ENCODE results near the gene ADISSP. TPM values are rescaled to one million over a fixed set of nuclear protein-coding genes. Genes with fewer than 3 reads are reported as not detected.

ADISSP gene
- total and polyA plus RNA-seq, 2 of the 13 experiments (the other 11 are each of a cell fraction or from before 2014, with no cell fraction given) = 38.3 to 90.6 TPM

GRCh38 chr20:3777716-3778629, 10.4 kb upstream of the ADISSP start (continued):
- TF ChIP-seq ZBTB40 (IDR thresholded peaks at IDR 0.05) = no peak
- no peak for TF ChIP-seq ZBTB40 (CRISPR knock-in tag; IDR thresholded peaks at IDR 0.05)
- TF ChIP-seq HDAC1 (CRISPR knock-in tag; IDR thresholded peaks at IDR 0.05) = no peak
- no peak for TF ChIP-seq ZNF121 (CRISPR knock-in tag; IDR thresholded peaks at IDR 0.05)
- TF ChIP-seq FOXC1 (CRISPR knock-in tag; IDR thresholded peaks at IDR 0.05; ENCODE audit: borderline replicate concordance) = no peak; the same call in 1 of the 2 replicates
- TF ChIP-seq ZNF331 (CRISPR knock-in tag; IDR thresholded peaks at IDR 0.05) = 0 out of 2 replicates have a peak, but pooled peaks have one; percentile 37
- TF ChIP-seq LCORL (IDR thresholded peaks at IDR 0.05) = no peak
- TF ChIP-seq LCORL (CRISPR knock-in tag; IDR thresholded peaks at IDR 0.05) = peak; percentile 24; the same call in 1 of the 2 replicates
- TF ChIP-seq ZNF543 (CRISPR knock-in tag; IDR thresholded peaks at IDR 0.05) = no peak
- TF ChIP-seq ZNF513 (CRISPR knock-in tag; conservative IDR thresholded peaks at IDR 0.05) = no peak
- peak; percentile 47; the same call in 1 of the 2 replicates for TF ChIP-seq AKAP8 (CRISPR knock-in tag; IDR thresholded peaks at IDR 0.05)
- TF ChIP-seq, protein P1, sequence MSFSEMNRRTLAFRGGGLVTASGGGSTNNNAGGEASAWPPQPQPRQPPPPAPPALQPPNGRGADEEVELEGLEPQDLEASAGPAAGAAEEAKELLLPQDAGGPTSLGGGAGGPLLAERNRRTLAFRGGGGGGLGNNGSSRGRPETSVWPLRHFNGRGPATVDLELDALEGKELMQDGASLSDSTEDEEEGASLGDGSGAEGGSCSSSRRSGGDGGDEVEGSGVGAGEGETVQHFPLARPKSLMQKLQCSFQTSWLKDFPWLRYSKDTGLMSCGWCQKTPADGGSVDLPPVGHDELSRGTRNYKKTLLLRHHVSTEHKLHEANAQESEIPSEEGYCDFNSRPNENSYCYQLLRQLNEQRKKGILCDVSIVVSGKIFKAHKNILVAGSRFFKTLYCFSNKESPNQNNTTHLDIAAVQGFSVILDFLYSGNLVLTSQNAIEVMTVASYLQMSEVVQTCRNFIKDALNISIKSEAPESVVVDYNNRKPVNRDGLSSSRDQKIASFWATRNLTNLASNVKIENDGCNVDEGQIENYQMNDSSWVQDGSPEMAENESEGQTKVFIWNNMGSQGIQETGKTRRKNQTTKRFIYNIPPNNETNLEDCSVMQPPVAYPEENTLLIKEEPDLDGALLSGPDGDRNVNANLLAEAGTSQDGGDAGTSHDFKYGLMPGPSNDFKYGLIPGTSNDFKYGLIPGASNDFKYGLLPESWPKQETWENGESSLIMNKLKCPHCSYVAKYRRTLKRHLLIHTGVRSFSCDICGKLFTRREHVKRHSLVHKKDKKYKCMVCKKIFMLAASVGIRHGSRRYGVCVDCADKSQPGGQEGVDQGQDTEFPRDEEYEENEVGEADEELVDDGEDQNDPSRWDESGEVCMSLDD (CRISPR knock-in tag; IDR thresholded peaks at IDR 0.05; ENCODE audit: borderline replicate concordance) = no peak

Measured in HepG2 (cell line).